IgD-negative memory B cell (primary cell): Measurements from ENCODE around the gene MEGF6. TPM values are rescaled to one million over a fixed set of nuclear protein-coding genes. Genes with fewer than 3 reads are reported as not detected.

Experiments used
- H3K27ac Mint-ChIP-seq, 3 donors: one replicate each; pipeline ENCODE4 v1.8.0; 2020 to 2022; ENCODE audit warnings: mild to moderate bottlenecking in 3 of 3, mixed read lengths in 3 of 3, moderate library complexity in 1 of 3
- H3K27me3 Mint-ChIP-seq: one replicate; pipeline ENCODE4 v1.8.0; 2021; ENCODE audit warnings: mixed read lengths
- H3K36me3 Mint-ChIP-seq: one replicate; pipeline ENCODE4 v1.8.0; 2020; ENCODE audit warnings: mild to moderate bottlenecking, mixed read lengths
- H3K4me1 Mint-ChIP-seq, 3 donors: one replicate each; pipeline ENCODE4 v1.8.0; 2020 to 2022; ENCODE audit warnings: mixed read lengths in 3 of 3, mild to moderate bottlenecking in 1 of 3
- H3K4me3 Mint-ChIP-seq, 4 donors: one replicate each; pipeline ENCODE4 v1.8.0; 2020 to 2022; ENCODE audit warnings: mild to moderate bottlenecking in 4 of 4, mixed read lengths in 4 of 4, moderate library complexity in 3 of 4
- H3K9me3 Mint-ChIP-seq, 3 donors: one replicate each; pipeline ENCODE4 v1.8.0; 2020 to 2021; ENCODE audit warnings: mixed read lengths in 3 of 3, mild to moderate bottlenecking in 1 of 3
- polyA plus RNA-seq: library from polyadenylated mRNA; unstranded; fragments of 300-500 nt; fragmentation: Illumina TruSeq; gene quantifications from one replicate; pipeline ENCODE4 v1.2.3, GENCODE V29; 2021

Gene MEGF6
- polyA plus RNA-seq, 1 donor from 2014 or later, result 2.3 TPM

- H3K27ac Mint-ChIP-seq, result no peak overlapping the region
- H3K4me3 Mint-ChIP-seq, result no peak overlapping the region
- no peaks in the 10 kb centered on the region for H3K36me3 Mint-ChIP-seq
- H3K9me3 Mint-ChIP-seq, result no peaks in the 10 kb centered on the region
- peaks cover 5% of the 10 kb centered on the region for H3K27me3 Mint-ChIP-seq
- no peaks in the 10 kb centered on the region for H3K4me1 Mint-ChIP-seq
These were observed 60.0 kb downstream of the MEGF6 start for GRCh38 chr1:3551290-3551678.

- Mint-ChIP-seq H3K27ac (no peak overlapping the region), H3K9me3 (no peaks in the 10 kb centered on the region), H3K36me3 (no peaks in the 10 kb centered on the region), H3K4me1 (no peaks in the 10 kb centered on the region), H3K27me3 (peaks cover 5% of the 10 kb centered on the region), H3K4me3 (no peak overlapping the region)
These were observed 60.6 kb downstream of the MEGF6 start for GRCh38 chr1:3550511-3551289.

- H3K27me3 Mint-ChIP-seq, result peaks cover 3% of the 10 kb centered on the region
- H3K4me1 Mint-ChIP-seq, result no peaks in the 10 kb centered on the region
- H3K36me3 Mint-ChIP-seq, result no peaks in the 10 kb centered on the region
- H3K4me3 Mint-ChIP-seq, result no peak overlapping the region
- no peak overlapping the region for H3K27ac Mint-ChIP-seq
- H3K9me3 Mint-ChIP-seq, result no peaks in the 10 kb centered on the region
These were observed 62.4 kb downstream of the MEGF6 start for GRCh38 chr1:3548895-3549294.

- H3K27ac Mint-ChIP-seq, result no peak overlapping the region
- H3K9me3 Mint-ChIP-seq, result no peaks in the 10 kb centered on the region
- no peaks in the 10 kb centered on the region for H3K36me3 Mint-ChIP-seq
- H3K27me3 Mint-ChIP-seq, result peaks cover 3% of the 10 kb centered on the region
- no peaks in the 10 kb centered on the region for H3K4me1 Mint-ChIP-seq
- H3K4me3 Mint-ChIP-seq, result no peak overlapping the region
These were observed 63.0 kb downstream of the MEGF6 start for GRCh38 chr1:3548156-3548893.

GRCh38 chr1:3547055-3548005, 64.0 kb downstream of the MEGF6 start:
- H3K4me3 Mint-ChIP-seq, result no peak overlapping the region
- H3K4me1 Mint-ChIP-seq, result no peaks in the 10 kb centered on the region
- H3K36me3 Mint-ChIP-seq, result no peaks in the 10 kb centered on the region
- H3K27ac Mint-ChIP-seq, result no peak overlapping the region
- H3K9me3 Mint-ChIP-seq, result no peaks in the 10 kb centered on the region
- peaks cover 3% of the 10 kb centered on the region for H3K27me3 Mint-ChIP-seq

GRCh38 chr1:3546048-3546384, 65.3 kb downstream of the MEGF6 start:
- H3K4me3 Mint-ChIP-seq, result no peak overlapping the region
- H3K9me3 Mint-ChIP-seq, result no peaks in the 10 kb centered on the region
- H3K4me1 Mint-ChIP-seq, result no peaks in the 10 kb centered on the region
- peaks cover 3% of the 10 kb centered on the region for H3K27me3 Mint-ChIP-seq
- H3K36me3 Mint-ChIP-seq, result no peaks in the 10 kb centered on the region
- no peak overlapping the region for H3K27ac Mint-ChIP-seq

GRCh38 chr1:3545363-3546047, 65.8 kb downstream of the MEGF6 start:
- Mint-ChIP-seq H3K4me1 (no peaks in the 10 kb centered on the region), H3K9me3 (no peaks in the 10 kb centered on the region), H3K36me3 (no peaks in the 10 kb centered on the region), H3K4me3 (no peak overlapping the region), H3K27ac (no peak overlapping the region), H3K27me3 (peaks cover 3% of the 10 kb centered on the region)

GRCh38 chr1:3544040-3544977, 67.0 kb downstream of the MEGF6 start:
- Mint-ChIP-seq H3K4me1 (no peaks in the 10 kb centered on the region), H3K9me3 (no peaks in the 10 kb centered on the region), H3K27me3 (no peaks in the 10 kb centered on the region), H3K36me3 (no peaks in the 10 kb centered on the region), H3K4me3 (no peak overlapping the region), H3K27ac (no peak overlapping the region)

- Mint-ChIP-seq H3K36me3 (no peaks in the 10 kb centered on the region), H3K27me3 (no peaks in the 10 kb centered on the region)
These were observed 68.0 kb downstream of the MEGF6 start for GRCh38 chr1:3543076-3544039.

GRCh38 chr1:3542676-3543075, 68.6 kb downstream of the MEGF6 start:
- H3K36me3 Mint-ChIP-seq, result no peaks in the 10 kb centered on the region

More at GRCh38 chr1:3543076-3544039, 68.0 kb downstream of the MEGF6 start:
- no peak overlapping the region for H3K27ac Mint-ChIP-seq
- no peaks in the 10 kb centered on the region for H3K4me1 Mint-ChIP-seq
- no peaks in the 10 kb centered on the region for H3K9me3 Mint-ChIP-seq
- no peak overlapping the region for H3K4me3 Mint-ChIP-seq

GRCh38 chr1:3541936-3542335, 69.4 kb downstream of the MEGF6 start:
- H3K36me3 Mint-ChIP-seq, result no peaks in the 10 kb centered on the region
- no peaks in the 10 kb centered on the region for H3K4me1 Mint-ChIP-seq
- no peak overlapping the region for H3K27ac Mint-ChIP-seq
- no peaks in the 10 kb centered on the region for H3K27me3 Mint-ChIP-seq
- H3K9me3 Mint-ChIP-seq, result no peaks in the 10 kb centered on the region
- H3K4me3 Mint-ChIP-seq, result no peak overlapping the region

More at GRCh38 chr1:3542676-3543075, 68.6 kb downstream of the MEGF6 start:
- H3K27ac Mint-ChIP-seq, result no peak overlapping the region
- H3K9me3 Mint-ChIP-seq, result no peaks in the 10 kb centered on the region
- H3K4me3 Mint-ChIP-seq, result no peak overlapping the region
- H3K4me1 Mint-ChIP-seq, result no peaks in the 10 kb centered on the region
- no peaks in the 10 kb centered on the region for H3K27me3 Mint-ChIP-seq

GRCh38 chr1:3541465-3541864, 69.8 kb downstream of the MEGF6 start:
- Mint-ChIP-seq H3K27ac (no peak overlapping the region), H3K27me3 (no peaks in the 10 kb centered on the region), H3K36me3 (no peaks in the 10 kb centered on the region), H3K4me3 (no peak overlapping the region), H3K4me1 (no peaks in the 10 kb centered on the region), H3K9me3 (no peaks in the 10 kb centered on the region)

- Mint-ChIP-seq H3K4me1 (no peaks in the 10 kb centered on the region), H3K27me3 (no peaks in the 10 kb centered on the region), H3K9me3 (no peaks in the 10 kb centered on the region), H3K27ac (no peak overlapping the region), H3K4me3 (no peak overlapping the region), H3K36me3 (no peaks in the 10 kb centered on the region)
These were observed 70.4 kb downstream of the MEGF6 start for GRCh38 chr1:3540876-3541275.
